Stimulated activated CD8-positive, alpha-beta memory T cell treated with anti-CD3 and anti-CD28 coated beads, Interleukin-2, amount 100 ng/mL, for 48 hours (primary cell): Measurements from ENCODE around the gene SYMPK.

Experiments used
- DNase-seq, 2 donors: peaks; one replicate each; pipeline ENCODE4 v3.0.0-alpha.2; 2020; ENCODE audit warnings: low read depth in 2 of 2

Gene SYMPK

DNA sequence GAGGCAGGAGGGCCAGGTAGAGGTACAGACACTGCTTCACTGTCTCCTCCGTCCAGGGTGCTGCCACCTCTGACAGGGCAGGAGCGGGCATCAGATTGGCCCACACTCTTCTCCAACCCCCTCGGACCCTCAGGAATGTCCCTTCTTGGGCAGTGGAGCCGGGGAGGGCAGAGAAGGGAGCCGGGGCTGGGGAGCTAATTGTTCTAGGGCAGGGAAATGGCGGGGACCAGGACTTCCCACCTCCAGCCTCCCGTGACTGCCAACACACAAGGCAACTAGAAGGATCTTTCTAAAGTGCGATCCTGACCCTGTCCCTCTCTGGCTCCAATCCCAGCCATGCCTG is 37.7 kb downstream of the SYMPK start:
- DNase-seq: no peak

DNA sequence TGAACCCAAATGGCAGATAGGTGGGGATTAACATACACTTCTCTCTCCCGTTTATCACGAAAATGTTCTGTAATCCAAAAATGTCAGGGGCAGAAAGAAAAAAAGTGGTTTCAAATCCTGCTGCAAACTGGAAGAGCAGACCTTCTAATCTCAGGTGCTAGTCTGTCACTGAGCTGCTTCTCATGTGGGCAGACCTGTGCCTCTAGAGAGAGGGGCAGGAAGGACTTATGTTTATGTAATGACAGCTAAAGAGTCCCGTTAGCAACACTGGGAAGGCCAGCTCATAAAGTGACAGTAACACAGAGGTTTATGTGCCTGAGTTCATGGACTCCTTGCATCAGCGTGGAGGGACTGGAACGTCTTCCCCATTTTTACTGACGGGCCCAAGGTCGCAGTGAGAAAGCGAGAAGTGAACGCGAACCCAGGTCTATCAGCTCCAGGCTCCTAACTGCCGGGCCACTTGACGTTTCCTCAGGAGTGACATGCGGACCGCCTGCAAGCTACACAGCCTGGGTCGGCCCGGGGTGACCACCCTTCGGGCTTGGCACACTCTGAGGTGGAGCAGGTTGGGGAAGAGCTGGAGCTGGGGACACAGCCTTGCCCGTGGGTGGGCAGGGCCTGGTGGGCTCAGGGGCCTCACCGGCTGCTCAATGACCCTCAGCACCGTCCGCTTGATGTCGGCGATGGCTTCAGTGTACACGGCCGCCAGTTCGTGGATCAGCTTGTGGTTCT is 38.2 kb downstream of the SYMPK start:
- DNase-seq: no peak

DNA sequence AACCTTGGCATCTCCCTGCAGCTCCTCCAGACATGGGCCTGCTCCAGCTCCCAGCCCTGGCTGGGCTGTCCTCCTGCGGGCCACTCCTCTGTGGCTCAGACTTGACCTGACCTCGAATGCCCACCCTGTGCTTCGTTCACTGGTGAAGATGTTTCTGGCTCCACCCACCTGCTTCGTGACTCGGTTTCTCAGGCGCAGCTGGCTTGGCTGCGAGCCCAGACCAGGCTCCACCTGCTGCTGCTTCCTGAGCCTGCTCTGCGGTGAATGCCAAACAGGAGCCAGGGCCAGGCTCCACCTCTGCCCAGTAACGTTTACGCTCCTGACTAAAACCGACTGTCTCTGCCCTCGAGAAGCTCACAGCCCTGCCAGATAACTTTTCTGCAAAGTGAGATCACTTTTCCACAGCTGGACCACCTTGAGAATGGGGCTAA is 38.9 kb downstream of the SYMPK start:
- DNase-seq: no peak

DNA sequence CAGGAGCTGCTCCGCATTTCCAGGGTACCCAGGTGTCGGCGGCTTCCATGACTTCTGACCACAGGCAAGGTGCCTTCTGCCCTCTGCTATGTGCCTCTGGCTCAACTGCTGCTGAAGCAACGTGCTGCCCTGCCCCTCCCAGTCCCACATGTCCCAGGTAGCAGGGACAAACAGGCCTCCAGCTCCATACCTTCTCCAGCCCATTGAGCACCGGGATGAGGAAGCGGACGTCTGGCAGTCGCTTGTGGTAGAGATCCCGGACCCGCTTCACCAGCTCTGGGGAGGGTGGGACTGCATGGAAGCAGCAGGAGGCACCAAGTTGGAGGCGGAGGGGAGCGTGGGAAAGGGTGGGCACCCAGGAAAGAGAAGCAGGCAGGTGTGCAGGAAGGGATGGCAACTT is 39.8 kb downstream of the SYMPK start:
- no peak for DNase-seq

DNA sequence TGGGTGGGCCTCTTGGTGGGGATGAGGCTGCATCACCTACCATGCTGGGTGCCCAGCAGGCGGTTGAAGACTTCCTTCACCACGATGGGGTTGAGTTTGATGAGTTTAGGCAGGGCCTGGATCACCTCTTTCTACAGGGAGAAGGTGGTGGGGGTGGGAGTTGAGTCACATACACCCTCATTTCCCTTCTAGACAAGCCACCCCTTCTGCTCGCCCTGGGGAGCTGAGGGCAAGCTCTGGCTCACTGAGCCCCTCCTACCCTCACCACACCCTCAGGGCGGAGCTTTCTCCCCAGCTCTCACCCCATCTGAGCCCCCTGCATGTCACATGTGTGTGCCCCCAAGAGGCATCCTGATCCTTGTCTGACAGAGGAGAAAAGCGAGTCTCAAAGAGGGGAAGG is 40.2 kb downstream of the SYMPK start:
- DNase-seq: no peak

DNA sequence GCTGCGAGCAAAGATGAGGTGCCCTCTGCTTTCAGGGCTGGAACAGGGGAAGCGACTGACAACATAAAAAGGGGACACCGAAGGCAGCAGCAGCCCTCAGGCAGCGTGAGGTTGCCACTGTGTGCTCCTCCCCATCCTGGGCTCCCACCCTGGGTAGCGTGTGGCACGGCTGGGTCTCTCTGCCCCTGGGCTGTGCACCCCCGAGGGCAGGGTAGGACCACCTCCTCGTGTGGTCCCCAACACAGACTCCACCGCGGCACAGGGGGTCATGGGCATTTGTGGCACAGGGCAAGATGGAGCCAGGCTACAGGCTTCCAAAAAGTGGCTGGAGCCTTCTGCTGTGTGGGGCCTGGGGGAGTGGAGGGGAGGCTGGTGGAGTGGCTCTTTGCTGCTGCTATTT is 41.4 kb downstream of the SYMPK start:
- no peak for DNase-seq

DNA sequence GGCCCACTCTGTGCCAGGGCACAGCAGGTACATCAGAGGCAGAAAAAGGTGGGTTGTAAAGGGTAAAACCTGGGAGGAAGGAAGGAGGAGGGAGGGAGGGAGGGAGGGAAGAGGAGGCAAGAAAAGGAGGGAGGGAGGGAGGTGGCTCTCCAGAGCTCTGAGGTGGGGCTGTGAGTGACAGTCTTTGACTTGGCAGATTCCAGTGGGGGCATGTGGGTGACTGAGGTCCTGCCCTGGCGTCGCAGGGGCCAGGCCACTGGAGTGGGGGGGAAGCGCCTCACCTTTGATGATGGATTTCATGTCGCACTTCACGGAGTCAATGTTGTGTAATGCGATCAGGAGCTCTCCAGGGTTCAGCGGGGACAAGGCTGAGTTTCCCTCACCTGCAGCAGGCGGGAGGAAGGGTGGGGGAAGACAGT is 41.8 kb downstream of the SYMPK start:
- DNase-seq: no peak

DNA sequence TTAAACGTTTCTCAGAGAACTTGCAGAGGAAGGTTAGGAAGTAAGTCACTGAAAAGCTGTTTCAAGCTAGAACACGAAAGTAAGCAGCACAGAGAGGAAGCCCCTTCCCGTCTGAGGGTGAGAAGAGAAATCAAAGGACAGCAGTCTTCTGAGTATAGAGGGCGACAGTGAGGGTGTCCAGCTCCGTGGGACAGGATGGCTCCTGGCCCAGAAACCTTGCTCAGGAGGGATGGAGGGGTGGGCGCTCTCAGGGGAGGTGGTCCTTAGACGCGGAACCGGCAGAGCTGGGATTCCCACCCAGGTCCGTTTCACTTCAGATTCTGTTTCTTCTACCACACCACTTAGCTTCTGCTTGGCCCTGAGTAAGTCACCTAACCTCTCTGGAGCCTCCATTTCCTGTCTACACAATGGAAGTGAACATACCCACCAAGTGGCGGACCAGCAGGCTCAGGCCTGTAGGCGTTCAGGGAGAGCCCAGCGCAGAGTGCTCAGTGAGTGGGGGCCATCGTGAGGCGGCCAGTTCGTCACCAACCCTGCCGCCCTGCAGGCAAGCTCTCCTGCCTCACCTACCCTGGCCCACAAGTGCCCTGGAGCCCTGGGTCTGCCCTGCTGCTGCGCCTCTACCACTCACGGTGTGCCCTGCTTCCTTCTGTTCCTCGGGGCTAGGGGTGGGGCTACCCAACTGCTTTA is 42.4 kb downstream of the SYMPK start:
- no peak for DNase-seq

DNA sequence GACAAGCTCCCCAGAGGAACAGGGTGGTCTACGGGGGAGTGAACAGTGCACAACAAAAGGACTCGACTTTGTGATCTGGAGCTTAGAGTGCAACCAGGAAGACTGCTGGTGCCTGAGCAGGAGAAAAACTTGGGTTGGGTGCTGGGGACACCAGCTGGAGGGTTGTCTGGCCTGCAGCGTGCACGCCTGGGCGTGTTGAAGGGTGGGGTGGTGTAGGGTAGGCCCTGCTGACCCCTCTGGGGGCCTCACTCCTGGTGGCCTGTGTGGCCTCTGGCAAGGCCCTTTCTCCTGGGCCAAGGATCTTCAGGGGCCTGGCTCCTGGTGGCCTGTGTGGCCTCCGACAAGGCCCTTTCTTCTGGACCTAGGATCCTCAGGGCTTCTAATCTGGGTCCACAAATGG is 43.2 kb downstream of the SYMPK start:
- DNase-seq: no peak

DNA sequence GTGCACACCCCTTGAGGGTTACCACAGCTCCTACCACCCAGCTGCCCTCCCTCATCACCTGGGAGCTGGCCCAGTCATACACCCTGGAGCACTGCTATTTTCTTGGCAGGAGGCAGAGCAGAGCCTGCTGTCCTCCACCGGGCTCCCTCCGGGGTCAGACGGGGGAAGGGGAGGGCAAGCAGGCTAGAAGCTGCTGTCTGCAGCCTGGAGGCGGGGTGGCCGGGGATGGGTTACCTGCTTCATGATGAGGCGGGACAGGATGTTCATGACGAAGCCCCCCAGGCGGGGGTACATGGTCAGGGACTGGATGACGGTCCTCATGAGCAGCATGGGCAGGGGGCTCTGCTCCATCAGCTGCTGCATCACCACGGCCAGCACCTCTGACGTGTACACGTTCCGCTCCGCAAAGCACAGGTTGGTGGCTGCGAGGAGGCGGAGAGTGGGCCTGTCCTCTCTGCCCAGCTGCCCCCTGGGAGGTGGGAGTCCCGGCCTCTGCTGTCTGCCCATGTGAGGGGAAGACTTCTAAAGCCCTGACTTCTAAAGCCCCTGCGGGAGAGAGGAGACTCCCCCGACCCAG is 45.1 kb downstream of the SYMPK start:
- no peak for DNase-seq

DNA sequence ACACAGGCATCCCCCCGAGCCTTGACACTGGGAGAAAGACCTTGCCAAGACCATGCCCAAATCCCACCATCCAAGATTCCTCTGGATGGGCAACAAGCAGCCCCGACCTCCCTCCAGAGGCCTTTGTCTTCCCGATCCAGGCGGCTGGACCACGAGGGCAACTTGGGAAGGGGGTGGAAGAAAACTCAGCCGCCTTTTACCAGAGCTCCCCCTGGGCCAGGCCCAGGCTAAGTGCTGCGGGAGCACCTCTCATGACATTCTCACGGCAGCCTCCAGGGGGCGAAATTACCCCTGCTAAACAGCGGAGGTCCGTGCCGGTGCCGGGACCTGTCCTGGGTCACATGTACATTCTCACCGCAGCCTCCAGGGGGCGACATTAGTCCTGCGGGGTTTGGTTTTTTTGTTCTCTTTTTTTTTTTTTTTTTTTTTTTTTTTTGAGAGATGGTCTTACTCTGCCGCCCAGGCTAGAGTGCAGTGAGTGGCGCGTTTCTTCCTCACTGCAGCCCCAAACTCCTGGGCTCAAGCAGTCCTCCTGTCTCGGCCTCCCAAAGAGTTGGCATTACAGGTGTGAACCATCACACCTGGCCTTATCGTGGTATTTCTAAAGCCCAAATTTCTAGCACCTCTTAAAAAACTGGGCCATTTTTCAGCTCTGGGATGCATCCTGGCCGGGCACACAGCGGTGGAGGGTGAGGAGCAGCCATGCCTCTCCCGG is 45.8 kb downstream of the SYMPK start:
- peak; percentile 91 to 96 for DNase-seq

DNA sequence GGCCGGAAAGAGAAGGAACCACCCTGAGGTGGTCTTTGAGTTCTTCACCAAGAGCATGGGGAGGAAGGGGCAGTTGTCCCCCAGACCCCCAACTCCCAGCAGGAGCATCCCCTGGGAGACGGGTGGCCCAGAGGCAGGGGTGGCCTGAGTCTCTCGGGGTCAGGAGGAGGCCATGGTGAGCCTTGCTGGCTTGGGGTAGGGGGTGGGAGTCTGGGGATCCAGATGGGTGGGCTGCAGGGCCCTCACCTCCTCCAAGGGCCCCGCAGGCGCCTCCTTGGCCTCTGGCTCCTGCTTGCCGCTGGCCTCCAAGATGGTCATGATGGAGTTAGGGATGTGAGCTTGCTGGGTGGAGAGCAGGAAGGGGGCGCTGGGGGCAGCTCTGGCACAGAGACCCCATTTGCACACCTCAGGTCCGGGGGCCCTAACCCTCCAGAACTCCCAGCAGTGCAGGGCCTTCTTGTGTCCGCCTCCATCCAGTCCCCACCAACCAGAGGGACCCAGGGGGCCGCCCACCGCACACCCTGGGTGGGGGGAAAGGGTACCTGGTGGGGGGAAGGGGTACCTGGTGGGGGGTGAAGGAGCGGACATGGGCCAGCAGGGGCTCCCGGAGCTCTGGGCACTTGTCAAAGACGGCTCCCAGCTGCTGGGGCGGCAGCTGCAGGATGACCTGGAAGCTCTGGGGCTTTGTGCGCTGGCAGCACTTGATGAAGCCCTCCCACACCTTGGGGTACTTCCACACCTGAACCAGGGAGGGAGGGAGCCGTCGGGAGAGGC is 46.5 kb downstream of the SYMPK start:
- DNase-seq: no peak

DNA sequence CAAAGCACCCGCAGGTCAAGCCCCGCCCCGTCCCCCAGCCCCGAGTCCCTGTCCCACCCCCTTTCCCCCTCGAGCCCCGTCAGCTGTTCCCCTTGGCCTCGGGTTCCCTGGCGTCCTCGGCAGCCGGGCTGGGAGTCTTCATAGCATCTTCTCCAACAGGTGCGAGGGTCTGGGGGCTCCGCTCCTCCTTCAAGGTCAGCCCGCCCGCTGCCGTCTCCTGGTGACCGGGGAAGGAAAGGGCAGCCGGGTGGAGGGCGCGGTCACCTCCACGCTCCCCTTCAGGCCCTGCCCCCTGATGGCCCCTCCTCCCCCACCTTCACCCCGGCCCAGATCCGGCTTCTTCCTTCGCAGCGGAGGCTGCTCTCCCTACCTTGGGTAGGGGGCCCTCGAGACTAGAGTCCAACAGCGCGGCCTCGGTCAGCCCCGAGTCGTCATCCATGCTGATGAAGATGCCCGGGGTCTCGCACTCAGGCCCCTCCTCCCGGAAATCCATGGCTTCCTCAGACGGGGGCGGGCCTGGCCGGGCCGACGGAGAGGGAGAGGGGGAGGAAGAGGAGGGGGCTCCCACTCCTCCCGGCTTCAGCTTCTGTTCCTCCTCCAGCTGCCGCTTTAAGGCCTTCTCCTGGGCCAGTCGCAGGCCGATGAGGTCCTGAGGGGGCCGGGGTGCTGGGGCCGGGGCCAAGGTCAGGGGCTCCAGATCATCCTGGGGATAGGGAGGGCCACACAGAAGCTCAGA is 47.3 kb downstream of the SYMPK start:
- no peak for DNase-seq

DNA sequence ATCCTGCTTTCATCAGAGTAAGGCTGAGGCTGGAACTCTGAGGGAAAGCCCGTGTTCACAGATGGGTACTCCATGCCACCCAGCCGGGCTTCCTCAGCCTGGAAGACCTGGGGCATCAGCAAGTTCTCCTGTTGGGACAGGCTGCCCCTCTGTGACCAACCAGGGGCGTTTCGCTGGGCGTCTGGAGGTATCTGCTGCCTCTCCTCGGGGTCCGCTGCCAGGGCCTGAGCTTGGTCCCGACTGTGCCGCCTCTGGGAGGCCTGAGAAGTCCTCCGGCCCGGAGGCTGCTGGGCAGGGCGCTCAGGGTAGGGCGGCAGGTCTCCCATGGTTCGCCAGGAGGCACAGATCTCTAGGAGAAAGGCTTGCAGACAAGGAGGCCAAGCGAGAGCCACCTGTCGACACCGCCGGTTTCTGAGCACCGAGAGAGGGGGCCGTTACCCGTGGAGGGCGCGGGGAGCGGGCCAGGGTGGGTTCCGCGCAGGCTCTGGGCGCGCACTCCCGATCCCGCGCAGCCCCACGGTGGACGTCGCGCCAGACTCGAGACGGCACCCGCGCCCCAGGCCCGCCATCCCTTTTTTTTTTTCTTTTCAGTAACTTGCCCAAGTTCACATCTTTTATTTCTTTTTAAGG is 48.0 kb downstream of the SYMPK start, which contains the start of gene RSPH6A:
RSPH6A (minus strand) TSS at position 458 of the 630 bp plus-strand sequence; CDS start at position 326, 132 bp downstream.
- DNase-seq: no peak

DNA sequence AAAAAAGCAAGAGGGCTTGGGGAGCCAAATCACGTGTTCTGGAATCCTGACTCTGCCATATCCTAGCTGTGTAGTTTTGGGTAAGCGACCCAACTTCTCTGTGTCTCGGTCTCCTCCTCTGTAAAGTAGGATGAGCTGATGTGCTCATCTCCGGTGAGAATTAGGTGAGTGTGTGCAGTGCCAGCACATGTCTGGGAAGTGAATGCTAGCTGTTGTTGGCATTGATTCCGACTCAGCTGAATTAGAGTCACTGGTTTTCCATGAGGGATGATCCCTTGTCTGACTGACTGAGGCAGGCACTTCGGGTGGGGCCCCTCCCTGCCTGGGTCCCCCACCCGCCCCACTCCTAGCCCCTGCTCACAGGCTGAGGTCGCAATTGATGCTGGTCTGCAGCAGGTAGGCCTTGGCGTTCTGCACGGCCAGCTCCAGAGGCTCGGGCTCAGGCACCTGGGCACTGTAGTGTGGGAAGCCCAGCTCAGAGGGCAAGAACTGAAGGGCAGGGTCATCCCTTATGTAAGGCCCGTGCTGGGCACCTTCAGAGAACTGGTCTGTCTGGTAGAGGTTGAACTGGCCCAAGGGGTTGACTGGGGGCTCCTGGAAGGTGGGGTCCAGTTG is 48.7 kb downstream of the SYMPK start:
- no peak for DNase-seq

DNA sequence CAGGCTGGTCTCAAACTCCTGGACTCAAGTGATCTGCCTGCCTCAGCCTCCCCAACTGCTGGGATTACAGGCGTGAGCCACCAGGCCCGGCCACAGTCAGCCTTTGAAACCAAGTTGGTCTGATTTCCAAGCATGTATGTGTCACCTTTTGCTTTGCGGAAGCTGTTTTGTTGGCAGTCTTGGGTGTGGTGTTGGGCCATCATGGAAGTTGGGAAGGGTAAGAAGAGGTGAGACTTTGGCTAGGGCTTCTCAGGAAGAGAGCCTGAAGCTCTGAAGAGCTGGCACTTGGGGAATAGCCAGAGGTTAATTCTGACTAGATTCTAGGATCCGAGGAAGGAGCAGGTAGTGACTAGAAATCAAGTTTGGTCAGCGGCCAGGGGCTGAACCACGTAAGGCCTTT is 50.6 kb downstream of the SYMPK start:
- DNase-seq: no peak

DNA sequence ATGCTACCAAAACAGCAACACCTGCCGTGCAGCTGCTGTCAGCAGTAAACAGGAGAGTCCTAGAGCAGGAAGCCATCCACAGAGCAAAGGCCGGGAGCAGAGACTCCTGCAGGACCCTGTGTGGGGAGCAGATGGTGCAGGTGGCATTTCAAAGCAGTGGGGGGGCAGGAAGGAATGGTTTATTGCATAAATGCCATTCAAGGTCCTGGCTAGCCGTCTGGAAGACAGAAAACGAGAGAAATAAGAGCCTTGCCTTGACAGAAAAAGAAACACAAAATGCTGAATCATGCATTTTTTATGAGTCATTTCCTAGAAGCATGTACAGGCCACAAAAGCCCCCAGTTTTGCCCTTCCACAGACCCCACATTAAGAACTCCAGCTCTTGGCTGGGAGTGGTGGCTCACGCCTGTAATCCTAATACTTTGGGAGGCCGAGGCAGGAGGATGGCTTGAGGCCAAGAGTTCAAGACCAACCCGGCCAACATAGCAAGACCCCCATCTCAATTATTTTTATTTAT is 53.2 kb downstream of the SYMPK start:
- DNase-seq: no peak

DNA sequence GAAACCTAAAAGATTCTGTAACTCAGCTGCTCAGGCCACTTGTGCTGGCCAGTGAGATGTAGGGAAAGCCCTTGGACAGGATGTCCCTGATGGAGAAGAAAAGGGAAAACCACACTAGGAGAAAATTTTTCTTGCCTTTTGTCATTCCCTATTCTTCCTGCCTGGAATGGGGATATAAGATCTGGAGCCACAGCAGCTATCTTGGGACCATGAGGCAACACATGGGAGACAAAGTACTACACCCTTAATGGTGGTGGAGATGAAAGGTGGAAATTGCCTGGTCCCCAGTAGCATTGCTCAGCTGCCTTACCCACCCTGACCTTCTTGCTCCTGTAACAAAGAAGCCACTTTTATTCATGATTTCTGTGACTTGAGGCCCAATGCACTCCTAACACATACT is 57.2 kb downstream of the SYMPK start:
- DNase-seq: no peak

DNA sequence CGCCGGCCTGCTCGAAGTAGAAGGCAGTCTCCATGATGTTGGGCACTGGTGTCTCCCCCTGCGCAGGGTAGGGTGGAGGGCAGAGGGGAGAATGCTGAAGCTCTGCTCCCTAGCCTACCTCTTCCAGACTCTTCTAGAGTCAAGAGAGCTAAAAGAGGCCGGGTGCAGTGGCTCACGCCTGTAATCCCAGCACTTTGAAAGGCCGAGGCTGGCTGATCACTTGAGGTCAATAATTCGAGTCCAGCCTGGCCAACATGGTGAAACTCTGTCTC is 58.1 kb downstream of the SYMPK start:
- no peak for DNase-seq
